ENCODE results near the gene GPATCH4.
"Not testable (repeated sequence)": the region's sequence is repeated elsewhere in the genome, so short reads cannot be mapped to it uniquely, and the experiment has no call there.

GPATCH4 gene

GRCh38 chr1:156595016-156595415 lies 6.3 kb downstream of the GPATCH4 start:
- FAIRE-seq, result no peak

GRCh38 chr1:156594190-156594589 lies 7.1 kb downstream of the GPATCH4 start:
- no peak for FAIRE-seq

- FAIRE-seq, result no peak
Measured at GRCh38 chr1:156593661-156593989, 7.7 kb downstream of the GPATCH4 start.

GRCh38 chr1:156592910-156593660 lies 8.2 kb downstream of the GPATCH4 start:
- FAIRE-seq, result no peak

GRCh38 chr1:156592158-156592909 lies 8.9 kb downstream of the GPATCH4 start:
- FAIRE-seq, result no peak

GRCh38 chr1:156591432-156592157 lies 9.7 kb downstream of the GPATCH4 start, which contains the start of gene NAXE:
NAXE (plus strand) TSS chr1:156591776; CDS start chr1:156591805, 29 bp downstream.
- FAIRE-seq, result no peak

GRCh38 chr1:156591181-156591431 lies 10.2 kb downstream of the GPATCH4 start:
- FAIRE-seq, result no peak

- no peak for FAIRE-seq
Measured at GRCh38 chr1:156590326-156591180, 10.7 kb downstream of the GPATCH4 start.

- no peak for FAIRE-seq
Measured at GRCh38 chr1:156589546-156589945, 11.7 kb downstream of the GPATCH4 start.

- FAIRE-seq, result not testable (repeated sequence)
Measured at GRCh38 chr1:156587927-156588326, 13.4 kb downstream of the GPATCH4 start.

GRCh38 chr1:156586892-156587477 lies 14.3 kb downstream of the GPATCH4 start:
- no peak for FAIRE-seq

- no peak for FAIRE-seq
Measured at GRCh38 chr1:156586323-156586722, 15.0 kb downstream of the GPATCH4 start.

- no peak for FAIRE-seq
Measured at GRCh38 chr1:156584813-156585212, 16.5 kb downstream of the GPATCH4 start.

- FAIRE-seq, result no peak
Measured at GRCh38 chr1:156583821-156584622, 17.3 kb downstream of the GPATCH4 start.

- no peak for FAIRE-seq
Measured at GRCh38 chr1:156582388-156583017, 18.8 kb downstream of the GPATCH4 start.

GRCh38 chr1:156581661-156582387 lies 19.5 kb downstream of the GPATCH4 start:
- FAIRE-seq, result no peak

- FAIRE-seq, result no peak
Measured at GRCh38 chr1:156579472-156579871, 21.8 kb downstream of the GPATCH4 start, which contains the start of gene TTC24. TTC24 (plus strand) TSS chr1:156579723; CDS start chr1:156581365, 1,642 bp downstream.

- no peak for FAIRE-seq
Measured at GRCh38 chr1:156578055-156578454, 23.2 kb downstream of the GPATCH4 start.

- FAIRE-seq, result no peak
Measured at GRCh38 chr1:156577550-156577949, 23.7 kb downstream of the GPATCH4 start.

GRCh38 chr1:156574039-156574633 lies 27.1 kb downstream of the GPATCH4 start:
- no peak for FAIRE-seq

Data from endometrium (tissue), 2 donors.